Measurements from ENCODE around the gene IL21R.
"Not testable (repeated sequence)": the region's sequence is repeated elsewhere in the genome, so short reads cannot be mapped to it uniquely, and the experiment has no call there.

The IL21R gene

GRCh38 chr16:27444015-27444414 is 42.0 kb downstream of the IL21R start:
- no peak for DNase-seq (ENCODE audit: low spot score)

GRCh38 chr16:27444470-27444869 is 42.5 kb downstream of the IL21R start:
- DNase-seq (ENCODE audit: low spot score): no peak

GRCh38 chr16:27445502-27446175 is 43.7 kb downstream of the IL21R start:
- DNase-seq (ENCODE audit: low spot score): no peak

GRCh38 chr16:27446721-27447120 is 44.7 kb downstream of the IL21R start:
- no peak for DNase-seq (ENCODE audit: low spot score)

GRCh38 chr16:27447301-27447700 is 45.3 kb downstream of the IL21R start:
- DNase-seq (ENCODE audit: low spot score): no peak

- no peak for DNase-seq (ENCODE audit: low spot score)
Measured at GRCh38 chr16:27448532-27449433, 46.8 kb downstream of the IL21R start.

- DNase-seq (ENCODE audit: low spot score): no peak
Measured at GRCh38 chr16:27449434-27450195, 47.6 kb downstream of the IL21R start.

GRCh38 chr16:27450196-27450549 is 48.2 kb downstream of the IL21R start:
- DNase-seq (ENCODE audit: low spot score): no peak

GRCh38 chr16:27452569-27453493 is 50.9 kb downstream of the IL21R start:
- DNase-seq (ENCODE audit: low spot score): no peak

- DNase-seq (ENCODE audit: low spot score): no peak
Measured at GRCh38 chr16:27453494-27453825, 51.5 kb downstream of the IL21R start.

GRCh38 chr16:27455700-27456099 is 53.7 kb downstream of the IL21R start:
- no peak for DNase-seq (ENCODE audit: low spot score)

- not testable (repeated sequence) for DNase-seq (ENCODE audit: low spot score)
Measured at GRCh38 chr16:27457605-27457900, 55.6 kb downstream of the IL21R start.

- no peak for DNase-seq (ENCODE audit: low spot score)
Measured at GRCh38 chr16:27458258-27458657, 56.3 kb downstream of the IL21R start.

- no peak for DNase-seq (ENCODE audit: low spot score)
Measured at GRCh38 chr16:27458987-27459688, 57.2 kb downstream of the IL21R start.

GRCh38 chr16:27460213-27460612 is 58.2 kb downstream of the IL21R start:
- no peak for DNase-seq (ENCODE audit: low spot score)

GRCh38 chr16:27460663-27461482 is 58.9 kb downstream of the IL21R start:
- DNase-seq (ENCODE audit: low spot score): no peak

GRCh38 chr16:27461483-27462171 is 59.7 kb downstream of the IL21R start:
- DNase-seq (ENCODE audit: low spot score): no peak

GRCh38 chr16:27462200-27462845 is 60.3 kb downstream of the IL21R start:
- DNase-seq (ENCODE audit: low spot score): no peak

Data from SK-N-DZ (cell line).